Astrocyte (in vitro differentiated cells and primary cell): ENCODE results near the gene OR2T3. TPM values are rescaled to one million over a fixed set of nuclear protein-coding genes. Genes with fewer than 3 reads are reported as not detected.
"Not testable (repeated sequence)": the region's sequence is repeated elsewhere in the genome, so short reads cannot be mapped to it uniquely, and the experiment has no call there.

Experiments
- DNase-seq: peaks from one replicate; pipeline ENCODE4 v3.0.0-alpha.2; 2010; ENCODE audit warnings: low read depth
- FAIRE-seq: peaks from 2 replicates; lab custom pipeline; 2011; peaks lifted over from hg19 to GRCh38; lab: Jason Lieb, UNC
- H2AFZ ChIP-seq: 2 replicates; pipeline ENCODE4 v1.6.0; 2012; ENCODE audit warnings: low read depth, low read length, inconsistent platforms
- H3K27ac ChIP-seq: 2 replicates; pipeline ENCODE4 v1.5.1; 2011; ENCODE audit warnings: low read depth, low read length, inconsistent platforms
- H3K27me3 ChIP-seq: 2 replicates; pipeline ENCODE4 v1.6.0; 2011; ENCODE audit warnings: low read length, inconsistent platforms; ENCODE audit not compliant: insufficient read depth
- H3K36me3 ChIP-seq: 2 replicates; pipeline ENCODE4 v1.5.1; 2011; ENCODE audit warnings: low read length, inconsistent platforms; ENCODE audit not compliant: insufficient read depth
- H3K4me1 ChIP-seq: 2 replicates; pipeline ENCODE4 v1.5.1; 2011; ENCODE audit warnings: low read length, inconsistent platforms; ENCODE audit not compliant: insufficient read depth
- H3K4me2 ChIP-seq: 2 replicates; pipeline ENCODE4 v1.6.0; 2012; ENCODE audit warnings: low read length, inconsistent platforms
- H3K4me3 ChIP-seq: 2 replicates; pipeline ENCODE4 v1.5.1; 2011; ENCODE audit warnings: low read depth, mild to moderate bottlenecking, low read length, inconsistent platforms; ENCODE audit not compliant: insufficient read depth
- H3K79me2 ChIP-seq: 2 replicates; pipeline ENCODE4 v1.6.0; 2012; ENCODE audit warnings: mild to moderate bottlenecking, low read length, inconsistent platforms; ENCODE audit not compliant: insufficient read depth
- H3K9ac ChIP-seq: 2 replicates; pipeline ENCODE4 v1.6.0; 2012; ENCODE audit warnings: mild to moderate bottlenecking, low read length, inconsistent platforms
- H3K9me3 ChIP-seq: 2 replicates; pipeline ENCODE4 v1.5.1; 2012; ENCODE audit warnings: low read depth, mild to moderate bottlenecking, low read length, inconsistent platforms; ENCODE audit not compliant: insufficient read depth
- H4K20me1 ChIP-seq: 2 replicates; pipeline ENCODE4 v1.6.0; 2012; ENCODE audit warnings: low read length, inconsistent platforms; ENCODE audit not compliant: insufficient read depth
- H3K27ac Mint-ChIP-seq: one replicate; pipeline ENCODE4 v1.8.0; 2021; ENCODE audit warnings: mild to moderate bottlenecking, mixed read lengths; ENCODE audit not compliant: unreplicated experiment
- H3K27me3 Mint-ChIP-seq: one replicate; pipeline ENCODE4 v1.8.0; 2021; ENCODE audit warnings: low read depth, mixed read lengths; ENCODE audit not compliant: unreplicated experiment
- H3K36me3 Mint-ChIP-seq: one replicate; pipeline ENCODE4 v1.8.0; 2021; ENCODE audit warnings: low read depth, mixed read lengths; ENCODE audit not compliant: unreplicated experiment
- H3K4me1 Mint-ChIP-seq: one replicate; pipeline ENCODE4 v1.8.0; 2021; ENCODE audit warnings: low read depth, mixed read lengths; ENCODE audit not compliant: unreplicated experiment
- H3K4me3 Mint-ChIP-seq: one replicate; pipeline ENCODE4 v1.8.0; 2021; ENCODE audit warnings: mild to moderate bottlenecking, moderate library complexity, mixed read lengths; ENCODE audit not compliant: unreplicated experiment
- H3K9me3 Mint-ChIP-seq: one replicate; pipeline ENCODE4 v1.8.0; 2021; ENCODE audit warnings: mild to moderate bottlenecking, mixed read lengths; ENCODE audit not compliant: unreplicated experiment
- total RNA-seq: library from RNA; stranded (reverse); gene quantifications from 2 replicates; pipeline ENCODE4 v1.2.1, GENCODE V29; 2021

OR2T3 gene
- total RNA-seq, 1 donor from 2014 or later = not detected

DNA sequence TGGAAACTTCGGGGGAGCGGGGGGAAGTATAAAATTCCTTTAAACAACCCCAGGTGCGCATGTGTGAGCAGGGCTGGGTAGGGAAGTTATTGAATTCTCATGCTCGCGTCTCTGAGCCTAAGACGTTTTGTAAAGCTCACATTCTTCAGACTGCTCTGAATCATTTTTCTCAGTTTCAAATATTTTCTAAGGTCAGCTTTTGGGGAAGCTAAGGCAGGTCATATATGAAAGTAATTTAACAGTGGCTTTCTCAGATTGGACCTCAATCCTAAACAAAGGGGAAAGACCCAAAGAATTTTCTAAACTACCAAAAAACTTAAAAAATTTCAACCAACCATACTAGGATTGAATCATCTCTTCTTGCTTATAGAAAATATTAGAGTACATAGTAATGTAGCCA is 38.2 kb upstream of the OR2T3 start:
- H3K4me3 ChIP-seq, H3K4me1 Mint-ChIP-seq, H3K9me3 ChIP-seq, H3K4me1 ChIP-seq, H3K27ac Mint-ChIP-seq, DNase-seq, H3K36me3 Mint-ChIP-seq, H3K27ac ChIP-seq, H3K9ac ChIP-seq, H3K4me3 Mint-ChIP-seq, H3K27me3 Mint-ChIP-seq, H2AFZ ChIP-seq, H3K4me2 ChIP-seq, H3K36me3 ChIP-seq, FAIRE-seq, H3K79me2 ChIP-seq, H4K20me1 ChIP-seq, H3K27me3 ChIP-seq: not testable (repeated sequence)
- peaks cover 14% of the 10 kb centered on the region for H3K9me3 Mint-ChIP-seq

DNA sequence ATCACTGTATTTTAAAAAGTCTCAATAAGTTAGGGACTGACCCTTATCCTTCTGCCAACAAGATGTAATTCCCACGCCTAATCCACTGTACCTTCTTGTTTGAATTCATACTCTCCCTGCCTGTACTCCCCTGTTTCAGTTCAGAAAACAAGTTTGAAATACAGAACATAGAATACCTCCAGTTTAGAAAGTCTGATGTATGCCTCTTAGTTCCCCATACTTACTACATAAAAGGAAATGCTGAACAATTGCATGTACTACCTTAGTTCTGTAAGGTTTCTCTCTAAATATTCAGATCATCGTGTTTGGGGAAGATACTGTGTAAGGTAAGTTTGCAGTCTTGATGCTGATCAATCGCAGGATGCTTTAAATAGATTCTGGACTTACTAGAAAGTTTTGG is 36.8 kb upstream of the OR2T3 start:
- not testable (repeated sequence) for H3K4me1 ChIP-seq, H3K36me3 ChIP-seq, H4K20me1 ChIP-seq, H3K9me3 ChIP-seq, DNase-seq, H3K4me1 Mint-ChIP-seq, H3K79me2 ChIP-seq, H3K4me2 ChIP-seq, H3K9me3 Mint-ChIP-seq, H2AFZ ChIP-seq, H3K27me3 ChIP-seq, H3K27ac ChIP-seq, H3K36me3 Mint-ChIP-seq, H3K27me3 Mint-ChIP-seq, H3K9ac ChIP-seq, FAIRE-seq, H3K27ac Mint-ChIP-seq, H3K4me3 ChIP-seq, H3K4me3 Mint-ChIP-seq

DNA sequence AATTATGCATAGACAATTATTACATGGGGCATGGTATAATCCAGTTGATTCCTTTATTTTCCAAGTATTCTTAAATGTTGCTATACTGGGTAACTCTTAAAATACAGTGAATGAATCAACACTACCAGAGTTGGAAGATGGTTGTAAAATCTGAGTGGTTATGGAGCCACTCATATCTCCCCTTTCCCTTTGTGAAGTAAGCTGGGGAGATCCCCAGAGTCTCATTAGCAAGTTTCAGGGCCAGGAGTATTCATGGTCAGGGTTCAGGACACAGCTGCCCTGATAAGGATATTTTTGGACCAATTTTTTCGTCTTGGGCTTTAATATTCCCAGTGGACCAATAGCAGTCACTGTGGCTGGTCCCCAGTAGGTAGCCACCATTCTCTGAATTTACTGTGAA is 34.5 kb upstream of the OR2T3 start:
- H4K20me1 ChIP-seq, H3K9me3 Mint-ChIP-seq, FAIRE-seq, H2AFZ ChIP-seq, H3K27ac ChIP-seq, H3K4me1 ChIP-seq, H3K36me3 ChIP-seq, H3K9ac ChIP-seq, H3K4me3 ChIP-seq, H3K79me2 ChIP-seq, H3K27ac Mint-ChIP-seq, H3K36me3 Mint-ChIP-seq, DNase-seq, H3K27me3 ChIP-seq, H3K4me1 Mint-ChIP-seq, H3K27me3 Mint-ChIP-seq, H3K4me2 ChIP-seq, H3K4me3 Mint-ChIP-seq, H3K9me3 ChIP-seq: not testable (repeated sequence)

DNA sequence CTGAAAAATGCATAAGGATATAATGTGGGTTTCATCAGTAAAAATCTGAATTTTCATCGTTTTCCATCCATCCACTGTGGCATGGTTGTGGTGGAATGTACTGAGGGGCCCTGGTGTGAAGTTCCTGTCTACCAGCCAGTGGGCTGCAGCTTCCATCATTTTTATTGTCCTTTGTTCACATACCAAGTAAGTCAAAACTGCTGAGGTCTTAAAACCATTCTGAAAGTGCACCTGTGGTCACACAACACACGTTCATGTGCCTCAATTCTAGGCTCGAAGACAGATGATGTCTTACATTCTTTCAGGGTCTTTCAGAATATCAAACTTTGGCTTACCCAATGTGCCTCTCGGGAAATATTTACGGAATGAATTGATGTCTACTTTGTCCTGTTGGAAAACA is 33.9 kb upstream of the OR2T3 start:
- not testable (repeated sequence) for DNase-seq, H3K27ac ChIP-seq, H3K27ac Mint-ChIP-seq, H3K27me3 ChIP-seq, H3K9me3 ChIP-seq, H3K4me1 ChIP-seq, H3K4me3 Mint-ChIP-seq, H3K36me3 Mint-ChIP-seq, H3K27me3 Mint-ChIP-seq, H3K79me2 ChIP-seq, FAIRE-seq, H3K36me3 ChIP-seq, H4K20me1 ChIP-seq, H3K4me3 ChIP-seq, H3K4me2 ChIP-seq, H3K4me1 Mint-ChIP-seq, H3K9ac ChIP-seq, H2AFZ ChIP-seq, H3K9me3 Mint-ChIP-seq

DNA sequence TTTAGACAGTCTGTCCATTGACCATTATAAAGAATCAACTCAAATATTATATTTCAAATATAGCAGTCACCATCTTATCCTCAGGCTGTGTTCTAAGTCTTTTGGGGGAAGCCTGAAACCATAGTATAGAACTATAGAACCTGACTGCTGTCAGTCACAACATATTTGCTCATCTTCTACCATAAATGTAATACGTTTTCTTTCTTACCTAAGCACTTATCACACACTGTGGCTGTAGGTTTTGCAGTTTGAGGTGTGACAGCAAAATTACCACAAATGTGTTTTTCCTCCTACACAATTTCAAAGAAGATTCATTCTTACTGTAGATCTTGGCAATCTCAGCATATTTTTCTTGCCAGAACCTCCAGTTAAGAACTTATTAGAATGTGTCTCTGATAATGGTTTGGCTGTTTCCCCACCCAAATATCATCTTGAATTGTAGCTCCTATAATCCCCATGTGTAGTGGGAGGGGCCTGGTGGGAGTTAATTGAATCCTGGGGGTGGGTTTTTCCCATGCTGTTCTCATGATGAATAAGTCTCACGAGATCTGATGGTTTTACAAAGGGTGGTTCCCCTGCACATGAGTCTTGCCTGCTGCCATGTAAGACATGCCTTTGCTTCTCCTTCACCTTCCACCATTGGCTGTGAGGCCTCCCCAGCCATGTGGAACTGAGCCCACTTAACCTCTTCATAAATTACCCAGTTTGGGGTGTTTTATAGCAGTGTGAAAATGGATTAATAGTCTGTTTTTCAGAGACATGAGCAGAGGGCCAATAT is 30.5 kb upstream of the OR2T3 start:
- not testable (repeated sequence) for H3K36me3 ChIP-seq, H3K27ac Mint-ChIP-seq, H3K36me3 Mint-ChIP-seq, H2AFZ ChIP-seq, H3K79me2 ChIP-seq, H3K4me1 ChIP-seq, H4K20me1 ChIP-seq, H3K4me3 ChIP-seq, H3K27me3 ChIP-seq, H3K27ac ChIP-seq, H3K4me1 Mint-ChIP-seq, H3K9me3 ChIP-seq, H3K4me2 ChIP-seq, H3K4me3 Mint-ChIP-seq, H3K27me3 Mint-ChIP-seq, DNase-seq, FAIRE-seq, H3K9ac ChIP-seq
- peaks cover 10% of the 10 kb centered on the region for H3K9me3 Mint-ChIP-seq

DNA sequence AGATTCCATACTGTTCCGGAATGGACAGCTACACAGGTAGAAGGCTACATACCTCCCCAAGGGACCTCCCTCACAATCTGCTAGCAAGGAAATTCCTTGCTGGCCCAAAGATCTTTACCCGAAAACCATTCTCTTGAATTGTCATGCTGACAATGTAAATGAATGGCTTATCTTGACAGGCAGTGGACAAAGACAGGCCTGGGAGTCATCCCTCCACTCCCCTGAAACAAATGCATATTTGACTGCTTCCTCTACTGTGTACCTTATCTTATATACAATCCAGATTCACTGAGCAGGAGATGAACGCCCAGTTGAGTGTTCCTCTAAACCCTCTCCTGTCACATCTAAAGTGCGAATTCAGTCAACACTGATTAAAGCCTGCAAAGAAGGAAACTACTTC is 28.5 kb upstream of the OR2T3 start:
- not testable (repeated sequence) for H3K36me3 ChIP-seq, H3K9me3 Mint-ChIP-seq

More for the DNA sequence above, 28.5 kb upstream of the OR2T3 start:
- not testable (repeated sequence) for H3K9ac ChIP-seq, DNase-seq, H3K4me2 ChIP-seq, H4K20me1 ChIP-seq, H3K4me3 Mint-ChIP-seq, H3K36me3 Mint-ChIP-seq, FAIRE-seq, H3K9me3 ChIP-seq, H3K27ac ChIP-seq, H3K4me3 ChIP-seq, H3K27me3 Mint-ChIP-seq, H3K4me1 Mint-ChIP-seq, H3K27me3 ChIP-seq, H3K27ac Mint-ChIP-seq, H3K4me1 ChIP-seq, H2AFZ ChIP-seq, H3K79me2 ChIP-seq
